Mucosa of descending colon (tissue), 3 donors: ENCODE results near the gene SEL1L3. TPM values are rescaled to one million over a fixed set of nuclear protein-coding genes. Genes with fewer than 3 reads are reported as not detected.

ENCODE experiments used
- ATAC-seq: fragments of 200-7000 bp; cut with Tn5 transposase; one replicate; pipeline ENCODE4 v1.9.1; 2020; ENCODE audit warnings: mild to moderate bottlenecking, moderate library complexity
- DNase-seq, 3 donors: peaks; one replicate each; pipeline ENCODE4 v3.0.0-alpha.2; 2020
- H3K36me3 ChIP-seq: fragments of 200-600 bp; one replicate; pipeline ENCODE4 v1.8.0; 2021; ENCODE audit warnings: low read depth, mild to moderate bottlenecking
- H3K4me1 ChIP-seq: fragments of 200-600 bp; one replicate; pipeline ENCODE4 v1.8.0; 2021; ENCODE audit warnings: low read depth, mild to moderate bottlenecking
- H3K4me3 ChIP-seq: fragments of 200-600 bp; one replicate; pipeline ENCODE4 v1.8.0; 2021; ENCODE audit warnings: mild to moderate bottlenecking
- H3K9me3 ChIP-seq: fragments of 200-600 bp; one replicate; pipeline ENCODE4 v1.8.0; 2021; ENCODE audit warnings: mild to moderate bottlenecking
- CTCF ChIP-seq: fragments of 200-600 bp; IDR thresholded peaks from one replicate; pipeline ENCODE4 v1.8.0; 2022; ENCODE audit warnings: antibody characterized with exemption, mild to moderate bottlenecking
- intact Hi-C, 2 donors: fragments of 100-400 bp; cut with DNase I in 1 of 2; cut with micrococcal nuclease in 1 of 2; formaldehyde crosslinking; loops; one replicate each; pipeline versions ENCODE4 v1.11.0 to v1.11.1; 2022; cut with DNase I, micrococcal nuclease
- total RNA-seq, 3 donors: library from RNA; stranded (reverse); fragmentation: NEBNext Ultra II Directional in 2 of 3; extraction: Animal tissue kit (Norgen Biotek cat#: 25700) in 2 of 3; gene quantifications; one replicate each; pipeline versions ENCODE4 v1.2.1 to v1.2.4, GENCODE V29; 2021 to 2023
- donor health status: DM: no; HTN: no; CAD: no; lungs with moderate emphysema.
- donor health status: DM: no; HTN: no; CAD: no.
- donor health status: DM: no; HTN: yes; CAD: no.

Gene SEL1L3
- total RNA-seq, 3 donors from 2014 or later, result 51.7 to 104 (median 98.3) TPM

- Histone ChIP-seq H3K4me3 (no peak overlapping the region), H3K4me1 (peaks cover 15% of the 10 kb centered on the region), H3K36me3 (no peaks in the 10 kb centered on the region), H3K9me3 (no peaks in the 10 kb centered on the region)
- TF ChIP-seq CTCF, result no peak
- no peak for DNase-seq
- intact Hi-C loops, result no loop called here
- no peak for ATAC-seq
These were observed 17.7 kb downstream of the SEL1L3 start for GRCh38 chr4:25844961-25845712.

GRCh38 chr4:25843340-25844097 is 19.3 kb downstream of the SEL1L3 start:
- Histone ChIP-seq H3K36me3 (no peaks in the 10 kb centered on the region), H3K4me1 (peaks cover 15% of the 10 kb centered on the region), H3K4me3 (no peak overlapping the region), H3K9me3 (no peaks in the 10 kb centered on the region)
- intact Hi-C loops, result no loop called here
- peak; percentile 69 to 74 (median 73) for DNase-seq
- peak; percentile 94 for ATAC-seq
- no peak for TF ChIP-seq CTCF

- no peaks in the 10 kb centered on the region for H3K9me3 ChIP-seq
- no peak for TF ChIP-seq CTCF
- ATAC-seq (peak; percentile 15), DNase-seq (no peak)
- no peaks in the 10 kb centered on the region for H3K36me3 ChIP-seq
- H3K4me1 ChIP-seq, result peaks cover 15% of the 10 kb centered on the region
- no peak overlapping the region for H3K4me3 ChIP-seq
- intact Hi-C loops, result no loop called here
These were observed 20.5 kb downstream of the SEL1L3 start for GRCh38 chr4:25842229-25842845.

GRCh38 chr4:25839687-25840086 is 23.1 kb downstream of the SEL1L3 start:
- H3K36me3 ChIP-seq, result no peaks in the 10 kb centered on the region
- peaks cover 11% of the 10 kb centered on the region for H3K4me1 ChIP-seq
- DNase-seq (no peak), ATAC-seq (no peak)
- intact Hi-C loops, result no loop called here
- no peaks in the 10 kb centered on the region for H3K9me3 ChIP-seq
- TF ChIP-seq CTCF, result no peak
- no peak overlapping the region for H3K4me3 ChIP-seq

- H3K9me3 ChIP-seq, result no peaks in the 10 kb centered on the region
- H3K36me3 ChIP-seq, result no peaks in the 10 kb centered on the region
- intact Hi-C loops, result no loop called here
- H3K4me3 ChIP-seq, result no peak overlapping the region
- no peak for ATAC-seq
- no peak for TF ChIP-seq CTCF
- DNase-seq, result no peak
- H3K4me1 ChIP-seq, result peaks cover 9% of the 10 kb centered on the region
These were observed 23.6 kb downstream of the SEL1L3 start for GRCh38 chr4:25839233-25839632.
